ENCODE measurements around the gene COX11. TPM values are rescaled to one million over a fixed set of nuclear protein-coding genes. Genes with fewer than 3 reads are reported as not detected.
A peak's percentile ranks its signal among the peaks of the same experiment; 100 is the strongest.

Gene COX11, protein sequence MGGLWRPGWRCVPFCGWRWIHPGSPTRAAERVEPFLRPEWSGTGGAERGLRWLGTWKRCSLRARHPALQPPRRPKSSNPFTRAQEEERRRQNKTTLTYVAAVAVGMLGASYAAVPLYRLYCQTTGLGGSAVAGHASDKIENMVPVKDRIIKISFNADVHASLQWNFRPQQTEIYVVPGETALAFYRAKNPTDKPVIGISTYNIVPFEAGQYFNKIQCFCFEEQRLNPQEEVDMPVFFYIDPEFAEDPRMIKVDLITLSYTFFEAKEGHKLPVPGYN
- polyA plus RNA-seq (2013), result 29.7 and 35.4 TPM in 2 replicates

DNA sequence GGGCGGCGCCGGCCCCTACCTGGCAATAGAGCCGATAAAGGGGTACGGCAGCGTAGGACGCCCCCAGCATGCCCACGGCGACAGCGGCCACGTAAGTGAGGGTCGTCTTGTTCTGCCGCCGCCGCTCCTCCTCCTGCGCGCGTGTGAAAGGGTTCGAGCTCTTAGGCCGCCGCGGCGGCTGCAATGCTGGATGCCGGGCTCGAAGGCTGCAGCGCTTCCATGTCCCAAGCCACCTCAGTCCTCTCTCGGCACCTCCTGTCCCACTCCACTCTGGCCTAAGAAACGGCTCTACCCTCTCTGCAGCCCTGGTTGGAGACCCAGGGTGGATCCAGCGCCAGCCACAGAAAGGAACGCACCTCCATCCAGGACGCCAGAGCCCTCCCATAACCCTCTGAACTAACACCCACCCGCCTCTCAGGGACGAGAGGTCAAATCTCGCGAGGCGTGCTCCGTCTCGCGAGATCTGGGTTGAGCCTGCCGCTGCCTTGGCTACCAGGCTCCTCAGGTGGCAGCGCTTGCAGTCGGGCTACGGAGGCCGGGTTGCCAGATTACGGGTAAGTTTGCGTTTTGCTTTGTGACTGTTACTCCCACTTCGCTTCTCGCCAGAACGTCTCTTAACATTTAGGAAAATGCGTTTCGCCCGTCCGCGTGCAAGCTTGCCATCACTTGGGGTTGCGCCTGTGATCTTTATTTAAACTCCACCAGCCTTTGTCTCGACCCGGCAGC is at the start of gene COX11, which contains the start of gene STXBP4:
Gene COX11, minus strand, starts transcription at position 393 of the 726 bp plus-strand sequence. Its CDS starts 8 bp downstream, at position 385.
Gene STXBP4, plus strand, starts transcription at position 504 of the 726 bp plus-strand sequence. CDS start 17,455 bp downstream, outside the sequence.
- H2BK5ac ChIP-seq (ENCODE audit: low read depth, low read length, poor library complexity), result peak within 1 kb of the TSS; percentile 65
- peak; percentile 97 to 99 for DNase-seq
- peak within 1 kb of the TSS; percentile 90 for H2AFZ ChIP-seq (ENCODE audit: insufficient read depth, low read length, poor library complexity)
- H3K79me1 ChIP-seq (ENCODE audit: low read length), result peaks cover 8% of the 10 kb centered on the region
- peaks cover 8% of the 10 kb centered on the region for H3K79me2 ChIP-seq (ENCODE audit: control insufficient read depth, insufficient read depth, low read length, poor library complexity)
- H3K27me3 ChIP-seq (ENCODE audit: insufficient read depth, low read length), result no peaks in the 10 kb centered on the region
- H3K4me1 ChIP-seq (ENCODE audit: control insufficient read depth in 1 of 2, insufficient read depth in 2 of 2, low read length in 2 of 2), result peaks cover 0 to 4% of the 10 kb centered on the region in 2 experiments
- H3K36me3 ChIP-seq (ENCODE audit: control insufficient read depth in 1 of 2, insufficient read depth in 2 of 2, low read length in 2 of 2), result peaks cover 0 to 4% of the 10 kb centered on the region in 2 experiments
- peak within 1 kb of the TSS; percentile 52 for H2BK120ac ChIP-seq (ENCODE audit: insufficient read depth, low read length, poor library complexity)
- H2BK12ac ChIP-seq (ENCODE audit: low read length), result peak within 1 kb of the TSS; percentile 15
- H3K18ac ChIP-seq (ENCODE audit: low read length), result peak within 1 kb of the TSS; percentile 94
- peak within 1 kb of the TSS; percentile 95 for H3K4ac ChIP-seq (ENCODE audit: low read depth, low read length)
- H3K27ac ChIP-seq (ENCODE audit: low read depth, low read length), result peak within 1 kb of the TSS; percentile 24
- no peak within 1 kb of the TSS for H3K23ac ChIP-seq (ENCODE audit: low read length)
- no peak within 1 kb of the TSS for H2AK5ac ChIP-seq (ENCODE audit: low read length)
- peak within 1 kb of the TSS; percentile 93 for H3K4me3 ChIP-seq (ENCODE audit: low read depth, low read length)
- H3K4me2 ChIP-seq (ENCODE audit: low read length), result peak within 1 kb of the TSS; percentile 67
- H4K8ac ChIP-seq (ENCODE audit: low read depth, low read length), result peak within 1 kb of the TSS; percentile 91
- H4K12ac ChIP-seq (ENCODE audit: low read depth, low read length), result peak within 1 kb of the TSS; percentile 68
- peak within 1 kb of the TSS; percentile 88 for H3K14ac ChIP-seq (ENCODE audit: low read length)
- peak within 1 kb of the TSS; percentile 77 for H4K91ac ChIP-seq (ENCODE audit: low read depth, low read length)
- no CpG with 5 or more reads among the region's 57 CpGs for WGBS (ENCODE audit: extremely low coverage, insufficient coverage, insufficient read length)
- H3K9me3 ChIP-seq (ENCODE audit: insufficient read depth, low read depth, low read length), result no peaks in the 10 kb centered on the region
- peak within 1 kb of the TSS; percentile 98 for H3K9ac ChIP-seq (ENCODE audit: low read length)

DNA sequence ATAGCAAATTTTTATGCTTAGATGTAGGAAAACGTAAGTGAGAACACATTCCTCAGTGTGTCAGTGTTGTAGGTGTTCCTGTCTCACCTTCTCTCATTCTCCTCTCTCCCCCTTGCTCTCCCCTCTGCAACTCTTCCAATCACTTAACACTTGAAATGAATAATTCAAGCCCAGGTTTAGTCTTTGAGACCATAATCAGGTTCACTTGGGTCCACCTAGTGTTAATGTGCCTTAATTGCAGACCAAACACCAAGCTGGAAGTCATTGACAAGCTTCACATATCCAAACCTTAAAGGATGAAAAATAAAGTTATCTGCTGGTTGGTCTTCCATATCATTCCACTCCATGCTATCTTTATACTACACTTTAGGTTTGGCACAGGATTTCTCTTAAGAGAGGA is 37.1 kb upstream of the COX11 start:
- Histone ChIP-seq H4K8ac (ENCODE audit: low read depth, low read length) (no peak overlapping the region), H3K4me3 (ENCODE audit: low read depth, low read length) (no peak overlapping the region), H4K91ac (ENCODE audit: low read depth, low read length) (no peak overlapping the region), H2AFZ (ENCODE audit: insufficient read depth, low read length, poor library complexity) (no peak overlapping the region), H3K36me3 (ENCODE audit: control insufficient read depth in 1 of 2, insufficient read depth in 2 of 2, low read length in 2 of 2) (no peaks in the 10 kb centered on the region), H2BK120ac (ENCODE audit: insufficient read depth, low read length, poor library complexity) (no peak overlapping the region), H3K14ac (ENCODE audit: low read length) (no peak overlapping the region), H3K23ac (ENCODE audit: low read length) (no peak overlapping the region), H3K9ac (ENCODE audit: low read length) (no peak overlapping the region), H3K9me3 (ENCODE audit: insufficient read depth, low read depth, low read length) (no peaks in the 10 kb centered on the region), H3K79me2 (ENCODE audit: control insufficient read depth, insufficient read depth, low read length, poor library complexity) (no peaks in the 10 kb centered on the region), H2AK5ac (ENCODE audit: low read length) (no peak overlapping the region), H3K27ac (ENCODE audit: low read depth, low read length) (no peak overlapping the region), H2BK5ac (ENCODE audit: low read depth, low read length, poor library complexity) (no peak overlapping the region), H3K27me3 (ENCODE audit: insufficient read depth, low read length) (no peaks in the 10 kb centered on the region), H3K4me1 (ENCODE audit: control insufficient read depth in 1 of 2, insufficient read depth in 2 of 2, low read length in 2 of 2) (no peaks in the 10 kb centered on the region), H4K12ac (ENCODE audit: low read depth, low read length) (no peak overlapping the region), H3K18ac (ENCODE audit: low read length) (no peak overlapping the region), H3K4me2 (ENCODE audit: low read length) (no peak overlapping the region), H3K4ac (ENCODE audit: low read depth, low read length) (no peak overlapping the region), H2BK12ac (ENCODE audit: low read length) (no peak overlapping the region), H3K79me1 (ENCODE audit: low read length) (no peaks in the 10 kb centered on the region)
- peak in 1 of 2 donors; percentile 19 for DNase-seq
- no CpG with 5 or more reads among the region's 1 CpG for WGBS (ENCODE audit: extremely low coverage, insufficient coverage, insufficient read length)

DNA sequence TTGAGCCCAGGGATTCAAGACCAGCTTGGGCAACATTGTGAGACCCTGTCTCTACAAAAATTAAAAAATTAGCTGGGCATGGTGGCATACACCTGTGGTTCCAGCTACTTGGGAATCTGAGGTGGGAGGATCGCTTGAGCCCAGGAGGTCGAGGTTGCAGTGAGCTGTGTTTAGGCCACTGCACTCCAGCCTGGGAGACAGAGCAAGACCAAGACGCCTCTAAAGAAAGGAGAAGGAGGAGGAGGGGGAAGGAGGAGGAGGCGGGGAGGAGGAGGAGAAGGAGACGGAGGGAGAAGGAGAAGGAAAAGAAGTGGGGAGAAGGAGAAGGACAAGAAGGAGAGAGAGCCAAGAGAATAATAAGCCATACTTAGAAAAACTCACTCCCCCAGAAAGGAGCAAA is 36.0 kb upstream of the COX11 start:
- Histone ChIP-seq H3K9me3 (ENCODE audit: insufficient read depth, low read depth, low read length) (no peaks in the 10 kb centered on the region), H3K4ac (ENCODE audit: low read depth, low read length) (no peak overlapping the region), H2BK5ac (ENCODE audit: low read depth, low read length, poor library complexity) (no peak overlapping the region), H2BK120ac (ENCODE audit: insufficient read depth, low read length, poor library complexity) (no peak overlapping the region), H3K23ac (ENCODE audit: low read length) (no peak overlapping the region), H3K4me2 (ENCODE audit: low read length) (no peak overlapping the region), H2AFZ (ENCODE audit: insufficient read depth, low read length, poor library complexity) (no peak overlapping the region), H3K27ac (ENCODE audit: low read depth, low read length) (no peak overlapping the region), H2BK12ac (ENCODE audit: low read length) (no peak overlapping the region), H4K8ac (ENCODE audit: low read depth, low read length) (no peak overlapping the region), H3K27me3 (ENCODE audit: insufficient read depth, low read length) (no peaks in the 10 kb centered on the region), H3K79me1 (ENCODE audit: low read length) (no peaks in the 10 kb centered on the region), H3K4me1 (ENCODE audit: control insufficient read depth in 1 of 2, insufficient read depth in 2 of 2, low read length in 2 of 2) (no peaks in the 10 kb centered on the region), H3K14ac (ENCODE audit: low read length) (no peak overlapping the region), H4K12ac (ENCODE audit: low read depth, low read length) (no peak overlapping the region), H3K9ac (ENCODE audit: low read length) (no peak overlapping the region), H3K4me3 (ENCODE audit: low read depth, low read length) (no peak overlapping the region), H4K91ac (ENCODE audit: low read depth, low read length) (no peak overlapping the region), H3K18ac (ENCODE audit: low read length) (no peak overlapping the region), H2AK5ac (ENCODE audit: low read length) (no peak overlapping the region), H3K36me3 (ENCODE audit: control insufficient read depth in 1 of 2, insufficient read depth in 2 of 2, low read length in 2 of 2) (no peaks in the 10 kb centered on the region), H3K79me2 (ENCODE audit: control insufficient read depth, insufficient read depth, low read length, poor library complexity) (no peaks in the 10 kb centered on the region)
- DNase-seq, result no peak
- 100% methylated on average over 2 of the region's 5 CpGs for WGBS (ENCODE audit: extremely low coverage, insufficient coverage, insufficient read length)

DNA sequence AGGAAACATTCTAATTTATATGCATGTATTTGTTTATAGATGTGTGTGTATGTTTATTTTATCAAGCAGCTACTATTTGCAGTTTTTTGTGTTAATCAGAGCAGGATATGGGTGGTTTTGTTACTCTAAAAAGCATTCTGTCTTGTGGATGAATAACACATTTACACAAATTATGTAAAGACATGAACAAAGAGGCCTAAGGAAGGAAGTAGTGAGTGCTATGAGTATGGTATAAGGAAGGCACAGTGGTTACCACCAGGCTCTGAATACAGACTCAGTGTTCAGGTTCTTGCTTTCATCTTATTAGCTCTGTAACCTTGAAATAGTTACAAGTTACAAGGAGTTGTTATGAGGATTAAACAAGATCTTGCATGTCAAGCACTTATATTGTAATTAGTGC is 34.0 kb upstream of the COX11 start:
- H3K18ac ChIP-seq (ENCODE audit: low read length), result no peak overlapping the region
- no peaks in the 10 kb centered on the region for H3K36me3 ChIP-seq (ENCODE audit: control insufficient read depth in 1 of 2, insufficient read depth in 2 of 2, low read length in 2 of 2)
- no peak overlapping the region for H3K27ac ChIP-seq (ENCODE audit: low read depth, low read length)
- no peak overlapping the region for H2AFZ ChIP-seq (ENCODE audit: insufficient read depth, low read length, poor library complexity)
- H3K9me3 ChIP-seq (ENCODE audit: insufficient read depth, low read depth, low read length), result no peaks in the 10 kb centered on the region
- no peak for DNase-seq
- H3K4me2 ChIP-seq (ENCODE audit: low read length), result no peak overlapping the region
- H3K4me1 ChIP-seq (ENCODE audit: control insufficient read depth in 1 of 2, insufficient read depth in 2 of 2, low read length in 2 of 2), result no peaks in the 10 kb centered on the region
- H3K23ac ChIP-seq (ENCODE audit: low read length), result no peak overlapping the region
- no peak overlapping the region for H3K9ac ChIP-seq (ENCODE audit: low read length)
- no peak overlapping the region for H4K91ac ChIP-seq (ENCODE audit: low read depth, low read length)
- no peaks in the 10 kb centered on the region for H3K79me2 ChIP-seq (ENCODE audit: control insufficient read depth, insufficient read depth, low read length, poor library complexity)
- no peaks in the 10 kb centered on the region for H3K79me1 ChIP-seq (ENCODE audit: low read length)
- H3K27me3 ChIP-seq (ENCODE audit: insufficient read depth, low read length), result no peaks in the 10 kb centered on the region
- no peak overlapping the region for H4K12ac ChIP-seq (ENCODE audit: low read depth, low read length)
- no peak overlapping the region for H3K4me3 ChIP-seq (ENCODE audit: low read depth, low read length)
- no peak overlapping the region for H2BK120ac ChIP-seq (ENCODE audit: insufficient read depth, low read length, poor library complexity)
- H2BK12ac ChIP-seq (ENCODE audit: low read length), result no peak overlapping the region
- no peak overlapping the region for H4K8ac ChIP-seq (ENCODE audit: low read depth, low read length)
- H3K14ac ChIP-seq (ENCODE audit: low read length), result no peak overlapping the region
- no peak overlapping the region for H3K4ac ChIP-seq (ENCODE audit: low read depth, low read length)
- no peak overlapping the region for H2AK5ac ChIP-seq (ENCODE audit: low read length)
- H2BK5ac ChIP-seq (ENCODE audit: low read depth, low read length, poor library complexity), result no peak overlapping the region
